LNCaP clone FGC (cell line): ENCODE results near the gene WDFY3.

Experiments
- DNase-seq: peaks from one replicate; pipeline ENCODE4 v3.0.0-alpha.2; 2011; ENCODE audit warnings: low read depth
- H3K4me3 ChIP-seq: 2 replicates; pipeline ENCODE4 v1.5.1; 2011; ENCODE audit warnings: mild to moderate bottlenecking, low read depth, low read length, control low read depth
- TF ChIP-seq, protein P1 (sequence below): IDR thresholded peaks from 2 replicates; pipeline ENCODE4 v1.5.1; 2012; ENCODE audit warnings: mild to moderate bottlenecking; ENCODE audit not compliant: control insufficient read depth, insufficient read depth; ENCODE audit errors: extremely low read depth

The WDFY3 gene

DNA sequence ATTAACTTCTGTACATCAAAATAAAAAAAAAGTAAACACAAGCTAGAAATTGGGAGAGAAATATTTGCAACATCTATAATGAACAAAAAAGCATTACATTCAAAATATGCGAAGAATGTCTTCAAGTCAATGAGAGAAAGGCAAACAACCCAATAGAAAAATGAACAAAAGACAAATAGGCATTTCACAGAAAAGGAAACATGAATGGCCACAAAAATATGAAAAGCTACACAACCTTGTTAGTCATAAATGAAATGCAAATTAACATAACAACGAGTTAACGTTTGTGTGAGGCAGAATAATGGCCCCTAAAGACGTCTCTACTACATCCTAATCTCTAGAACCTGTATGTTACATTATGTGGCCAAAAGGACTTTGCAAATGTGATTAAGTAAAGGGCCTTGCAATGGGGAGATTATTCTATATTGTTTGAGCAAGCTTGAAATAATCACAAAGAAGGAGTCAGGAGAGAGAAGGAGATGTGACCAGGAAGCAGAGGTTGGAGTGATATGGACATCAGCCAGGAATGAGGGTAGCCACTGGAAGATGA lies 86.8 kb downstream of the WDFY3 start:
- H3K4me3 ChIP-seq = no peak overlapping the region
- TF ChIP-seq, protein P1, sequence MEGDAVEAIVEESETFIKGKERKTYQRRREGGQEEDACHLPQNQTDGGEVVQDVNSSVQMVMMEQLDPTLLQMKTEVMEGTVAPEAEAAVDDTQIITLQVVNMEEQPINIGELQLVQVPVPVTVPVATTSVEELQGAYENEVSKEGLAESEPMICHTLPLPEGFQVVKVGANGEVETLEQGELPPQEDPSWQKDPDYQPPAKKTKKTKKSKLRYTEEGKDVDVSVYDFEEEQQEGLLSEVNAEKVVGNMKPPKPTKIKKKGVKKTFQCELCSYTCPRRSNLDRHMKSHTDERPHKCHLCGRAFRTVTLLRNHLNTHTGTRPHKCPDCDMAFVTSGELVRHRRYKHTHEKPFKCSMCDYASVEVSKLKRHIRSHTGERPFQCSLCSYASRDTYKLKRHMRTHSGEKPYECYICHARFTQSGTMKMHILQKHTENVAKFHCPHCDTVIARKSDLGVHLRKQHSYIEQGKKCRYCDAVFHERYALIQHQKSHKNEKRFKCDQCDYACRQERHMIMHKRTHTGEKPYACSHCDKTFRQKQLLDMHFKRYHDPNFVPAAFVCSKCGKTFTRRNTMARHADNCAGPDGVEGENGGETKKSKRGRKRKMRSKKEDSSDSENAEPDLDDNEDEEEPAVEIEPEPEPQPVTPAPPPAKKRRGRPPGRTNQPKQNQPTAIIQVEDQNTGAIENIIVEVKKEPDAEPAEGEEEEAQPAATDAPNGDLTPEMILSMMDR = no peak
- DNase-seq = no peak

DNA sequence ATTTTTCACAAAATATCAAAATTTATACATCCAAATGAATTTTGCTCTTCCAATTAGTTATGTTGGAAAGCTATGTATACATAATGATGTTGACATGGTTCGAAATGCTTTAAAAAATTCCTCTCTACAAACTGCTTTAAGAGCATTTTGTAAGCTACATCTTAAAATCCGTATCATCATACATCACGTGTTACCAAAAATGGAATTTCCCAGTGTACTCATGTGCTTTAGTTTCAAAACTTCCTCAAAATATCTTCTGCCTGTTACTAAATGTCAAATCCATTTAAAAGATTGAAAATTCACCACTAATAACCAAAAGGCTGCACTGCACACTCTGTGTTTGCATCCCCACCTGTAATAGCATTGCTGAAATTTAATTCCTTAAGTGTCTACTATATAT lies 87.9 kb downstream of the WDFY3 start:
- no peak for DNase-seq
- TF ChIP-seq, protein P1 = no peak
- H3K4me3 ChIP-seq = no peak overlapping the region

DNA sequence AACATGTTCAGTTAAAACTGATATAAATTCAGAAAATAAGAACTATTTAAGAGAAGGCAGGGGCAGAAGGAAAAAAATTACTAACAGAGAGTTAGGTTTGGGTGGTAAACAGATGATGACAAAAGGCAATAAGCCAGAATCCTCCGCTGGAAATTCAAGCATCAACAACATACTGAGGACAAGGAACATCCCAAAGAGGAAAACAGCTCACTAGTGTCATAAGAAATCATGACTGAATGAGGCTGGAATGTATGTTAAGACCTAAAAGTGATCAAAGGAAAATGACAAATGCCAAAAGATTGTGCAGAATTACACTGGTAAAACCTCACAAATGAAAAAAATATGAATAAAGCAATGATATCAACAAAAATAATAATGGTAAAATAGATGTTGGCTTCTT lies 88.4 kb downstream of the WDFY3 start:
- TF ChIP-seq, protein P1 = no peak
- no peak overlapping the region for H3K4me3 ChIP-seq
- DNase-seq = no peak

DNA sequence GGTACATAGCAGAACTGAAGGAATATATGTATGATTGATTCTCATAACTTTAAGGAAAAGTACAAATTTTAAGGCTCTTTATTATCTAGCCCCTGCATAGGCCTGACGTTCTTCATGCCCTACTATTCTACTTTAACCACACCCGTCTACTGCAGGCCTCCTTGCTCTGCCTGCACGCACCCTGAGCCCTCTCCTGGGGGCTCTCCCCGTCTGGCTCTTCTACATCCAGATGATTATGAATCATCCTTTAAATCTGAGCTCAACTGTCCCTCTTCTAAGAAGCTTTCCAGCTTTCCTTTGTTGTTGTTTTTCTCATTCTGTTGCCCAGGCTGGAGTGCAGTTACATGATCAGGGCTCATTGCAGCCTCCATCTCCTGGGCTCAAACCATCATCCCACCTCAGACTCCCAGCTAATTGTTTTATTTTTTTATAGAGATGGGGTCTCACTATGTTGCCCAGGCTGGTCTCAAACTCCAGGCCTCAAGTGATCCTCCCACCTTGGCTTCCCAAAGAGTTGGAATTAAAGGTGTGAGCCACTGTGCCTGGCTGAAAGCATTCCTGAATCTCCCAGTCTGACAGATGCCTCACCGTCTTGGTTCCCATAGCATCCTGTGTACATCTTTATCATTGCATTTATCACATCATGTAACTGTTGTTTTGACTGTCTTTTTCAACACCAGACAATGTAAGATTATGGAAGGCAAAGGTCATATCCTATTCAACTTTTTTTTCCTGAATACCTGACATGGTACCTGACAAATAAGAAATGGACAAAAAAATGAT lies 89.2 kb downstream of the WDFY3 start:
- DNase-seq = no peak
- TF ChIP-seq, protein P1 = no peak
- no peak overlapping the region for H3K4me3 ChIP-seq

DNA sequence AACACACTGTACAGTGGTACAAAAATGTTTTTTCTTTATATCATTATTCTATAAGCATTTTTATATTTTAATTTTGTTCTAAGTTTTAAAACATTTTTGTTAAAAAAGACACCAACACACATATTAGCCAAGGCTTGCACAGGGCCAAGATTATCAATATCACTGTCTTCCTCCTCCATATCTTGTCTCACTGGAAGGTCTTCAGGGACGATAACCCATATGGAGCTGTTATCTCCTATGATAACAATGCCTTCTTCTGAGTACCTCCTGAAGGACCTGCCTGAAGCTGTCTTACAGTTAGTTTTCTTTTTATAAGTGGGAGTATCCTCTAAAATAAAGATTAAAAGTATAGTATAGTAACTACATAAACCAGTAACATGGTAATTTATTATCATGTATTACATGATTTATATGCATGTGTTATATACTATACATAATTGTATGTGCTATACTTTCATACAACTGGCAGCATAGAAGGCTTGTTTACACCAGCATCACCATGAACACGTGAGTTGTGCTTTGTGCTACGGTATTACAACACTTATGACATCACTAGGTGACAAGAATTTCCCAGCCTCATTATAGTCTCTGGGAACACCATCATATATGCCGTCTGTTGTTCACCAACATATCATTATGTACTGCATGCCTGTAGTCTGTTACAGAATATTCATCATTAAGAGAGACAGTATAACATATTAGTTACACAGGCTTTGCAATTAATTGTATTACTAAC lies 90.7 kb downstream of the WDFY3 start:
- TF ChIP-seq, protein P1 = no peak
- no peak overlapping the region for H3K4me3 ChIP-seq
- DNase-seq = no peak

DNA sequence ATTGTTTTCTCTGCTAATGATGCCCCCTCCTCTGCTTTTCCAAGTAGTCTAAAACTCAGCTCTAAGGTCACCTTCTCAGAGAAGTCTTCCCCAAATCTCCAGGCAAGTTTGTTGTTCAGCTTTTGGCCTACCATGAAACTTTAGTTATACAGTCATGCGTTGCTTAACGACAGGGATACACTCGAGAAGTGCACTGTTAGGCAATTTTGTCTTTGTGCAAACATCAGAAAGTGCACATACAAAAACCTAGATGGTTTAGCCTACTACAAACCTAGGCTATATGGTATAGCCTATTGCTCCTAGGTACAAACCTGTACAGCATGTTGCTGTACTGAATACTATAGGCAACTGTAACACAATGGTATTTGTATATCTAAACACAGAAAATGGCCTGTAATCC lies 91.9 kb downstream of the WDFY3 start:
- no peak overlapping the region for H3K4me3 ChIP-seq
- TF ChIP-seq, protein P1 = no peak
- no peak for DNase-seq
